Measurements from ENCODE around the gene SLC17A8. TPM values are rescaled to one million over a fixed set of nuclear protein-coding genes. Genes with fewer than 3 reads are reported as not detected.
"Not testable (repeated sequence)": the region's sequence is repeated elsewhere in the genome, so short reads cannot be mapped to it uniquely, and the experiment has no call there.

Gene SLC17A8
- total RNA-seq, 4 donors from 2014 or later: not detected

GRCh38 chr12:100339071-100339470 is 17.8 kb upstream of the SLC17A8 start:
- TF ChIP-seq POLR2A (IDR thresholded peaks at IDR 0.05): no peak
- no peak for TF ChIP-seq CTCF (IDR thresholded peaks at IDR 0.05)
- Histone ChIP-seq H3K4me3 (no peak overlapping the region), H3K27ac (no peak overlapping the region), H3K4me1 (no peaks in the 10 kb centered on the region), H3K36me3 (peaks cover 0 to 80% (median 0%) of the 10 kb centered on the region in 3 donors), H3K27me3 (no peaks in the 10 kb centered on the region), H3K9me3 (no peaks in the 10 kb centered on the region)
- DNase-seq: no peak
- intact Hi-C loops (cut with DNase I): no loop called here

- H3K9me3 ChIP-seq; DNase-seq; H3K4me1 ChIP-seq; H3K4me3 ChIP-seq; H3K27ac ChIP-seq; intact Hi-C loops (cut with DNase I); H3K27me3 ChIP-seq: not testable (repeated sequence)
- H3K36me3 ChIP-seq: peaks cover 0 to 42% (median 0%) of the 10 kb centered on the region in 3 donors
- WGBS, 2 donors: 90 to 95% methylated on average over 2 of the region's 2 CpGs
Observed at GRCh38 chr12:100342897-100343296, 14.0 kb upstream of the SLC17A8 start.

- 80 to 93% methylated on average over 10 to 15 of the region's 18 CpGs for WGBS, 2 donors
- H3K27me3 ChIP-seq; intact Hi-C loops (cut with DNase I); H3K4me3 ChIP-seq; DNase-seq; H3K4me1 ChIP-seq; H3K27ac ChIP-seq; H3K9me3 ChIP-seq: not testable (repeated sequence)
- H3K36me3 ChIP-seq: peaks cover 0 to 27% (median 0%) of the 10 kb centered on the region in 3 donors
Observed at GRCh38 chr12:100344351-100344750, 12.5 kb upstream of the SLC17A8 start.

GRCh38 chr12:100345020-100345767 is 11.7 kb upstream of the SLC17A8 start:
- Histone ChIP-seq H3K4me1 (no peaks in the 10 kb centered on the region), H3K27me3 (no peaks in the 10 kb centered on the region), H3K36me3 (peaks cover 0 to 19% (median 0%) of the 10 kb centered on the region in 3 donors), H3K9me3 (no peaks in the 10 kb centered on the region), H3K4me3 (no peak overlapping the region), H3K27ac (no peak overlapping the region)
- DNase-seq: no peak
- intact Hi-C loops (cut with DNase I): no loop called here
- 50 to 58% methylated on average over 1 of the region's 1 CpG for WGBS, 2 donors
- no peak for TF ChIP-seq CTCF (IDR thresholded peaks at IDR 0.05)
- no peak for TF ChIP-seq POLR2A (IDR thresholded peaks at IDR 0.05)

GRCh38 chr12:100346660-100347059 is 10.2 kb upstream of the SLC17A8 start:
- WGBS, 2 donors: 68 to 83% methylated on average over 3 of the region's 3 CpGs
- intact Hi-C loops (cut with DNase I): no loop called here

More at GRCh38 chr12:100346660-100347059, 10.2 kb upstream of the SLC17A8 start:
- no peak overlapping the region for H3K27ac ChIP-seq
- no peaks in the 10 kb centered on the region for H3K4me1 ChIP-seq
- TF ChIP-seq POLR2A (IDR thresholded peaks at IDR 0.05): no peak
- TF ChIP-seq CTCF (IDR thresholded peaks at IDR 0.05): no peak
- H3K4me3 ChIP-seq: no peak overlapping the region
- DNase-seq: no peak
- H3K9me3 ChIP-seq: no peaks in the 10 kb centered on the region
- peaks cover 0 to 8% (median 0%) of the 10 kb centered on the region in 3 donors for H3K36me3 ChIP-seq
- H3K27me3 ChIP-seq: no peaks in the 10 kb centered on the region
